Effector memory CD4-positive, alpha-beta T cell (primary cell): ENCODE results near the gene DRC7.

ENCODE experiments used
- DNase-seq, 3 donors: peaks; one replicate each; pipeline ENCODE4 v3.0.0-alpha.2; 2020
- H3K27ac ChIP-seq: 2 replicates; pipeline ENCODE4 v1.7.0; 2013; ENCODE audit warnings: mild to moderate bottlenecking, low read length, moderate library complexity; ENCODE audit not compliant: insufficient read depth, poor library complexity, severe bottlenecking
- H3K27me3 ChIP-seq: replicated peaks from 2 replicates; pipeline ENCODE4 v1.7.0; 2013; ENCODE audit warnings: mild to moderate bottlenecking, low read length; ENCODE audit not compliant: insufficient read depth, control insufficient read depth, poor library complexity, severe bottlenecking
- H3K36me3 ChIP-seq: 2 replicates; pipeline ENCODE4 v1.7.0; 2013; ENCODE audit warnings: mild to moderate bottlenecking, low read length, moderate library complexity; ENCODE audit not compliant: control insufficient read depth, insufficient read depth
- H3K4me1 ChIP-seq: 2 replicates; pipeline ENCODE4 v1.7.0; 2013; ENCODE audit warnings: low read length, mild to moderate bottlenecking; ENCODE audit not compliant: control insufficient read depth, insufficient read depth, poor library complexity, severe bottlenecking
- H3K4me3 ChIP-seq: 2 replicates; pipeline ENCODE4 v1.7.0; 2013; ENCODE audit warnings: low read length, low read depth, mild to moderate bottlenecking; ENCODE audit not compliant: insufficient read depth, poor library complexity, severe bottlenecking
- H3K9me3 ChIP-seq: 2 replicates; pipeline ENCODE4 v1.7.0; 2013; ENCODE audit warnings: mild to moderate bottlenecking, low read length, moderate library complexity; ENCODE audit not compliant: control insufficient read depth

Gene DRC7

GRCh38 chr16:57676553-57677085 is 18.0 kb upstream of the DRC7 start:
- Histone ChIP-seq H3K27ac (no peak overlapping the region), H3K4me1 (no peaks in the 10 kb centered on the region), H3K9me3 (no peaks in the 10 kb centered on the region), H3K36me3 (no peaks in the 10 kb centered on the region), H3K4me3 (no peak overlapping the region), H3K27me3 (no peaks in the 10 kb centered on the region)
- DNase-seq: no peak

- H3K27ac ChIP-seq: no peak overlapping the region
- no peaks in the 10 kb centered on the region for H3K9me3 ChIP-seq
- H3K27me3 ChIP-seq: no peaks in the 10 kb centered on the region
- DNase-seq: no peak
- H3K36me3 ChIP-seq: no peaks in the 10 kb centered on the region
- H3K4me3 ChIP-seq: no peak overlapping the region
- H3K4me1 ChIP-seq: no peaks in the 10 kb centered on the region
Measured at GRCh38 chr16:57677622-57678369, 16.8 kb upstream of the DRC7 start.

- Histone ChIP-seq H3K36me3 (no peaks in the 10 kb centered on the region), H3K4me1 (no peaks in the 10 kb centered on the region), H3K9me3 (no peaks in the 10 kb centered on the region), H3K4me3 (no peak overlapping the region), H3K27me3 (no peaks in the 10 kb centered on the region), H3K27ac (no peak overlapping the region)
- no peak for DNase-seq
Measured at GRCh38 chr16:57679016-57679415, 15.6 kb upstream of the DRC7 start.

GRCh38 chr16:57679767-57680482 is 14.7 kb upstream of the DRC7 start:
- no peaks in the 10 kb centered on the region for H3K9me3 ChIP-seq
- no peaks in the 10 kb centered on the region for H3K4me1 ChIP-seq
- H3K4me3 ChIP-seq: no peak overlapping the region
- DNase-seq: no peak
- H3K36me3 ChIP-seq: no peaks in the 10 kb centered on the region
- H3K27me3 ChIP-seq: no peaks in the 10 kb centered on the region
- no peak overlapping the region for H3K27ac ChIP-seq

- Histone ChIP-seq H3K36me3 (no peaks in the 10 kb centered on the region), H3K27me3 (no peaks in the 10 kb centered on the region), H3K9me3 (no peaks in the 10 kb centered on the region), H3K27ac (no peak overlapping the region), H3K4me3 (no peak overlapping the region), H3K4me1 (no peaks in the 10 kb centered on the region)
- DNase-seq: no peak
Measured at GRCh38 chr16:57680842-57681375, 13.7 kb upstream of the DRC7 start.

- Histone ChIP-seq H3K9me3 (no peaks in the 10 kb centered on the region), H3K4me1 (no peaks in the 10 kb centered on the region), H3K4me3 (no peak overlapping the region), H3K27me3 (no peaks in the 10 kb centered on the region), H3K36me3 (no peaks in the 10 kb centered on the region), H3K27ac (no peak overlapping the region)
- no peak for DNase-seq
Measured at GRCh38 chr16:57681950-57682728, 12.5 kb upstream of the DRC7 start.

GRCh38 chr16:57682809-57683635 is 11.6 kb upstream of the DRC7 start:
- Histone ChIP-seq H3K4me1 (no peaks in the 10 kb centered on the region), H3K9me3 (no peaks in the 10 kb centered on the region), H3K27me3 (no peaks in the 10 kb centered on the region)

GRCh38 chr16:57683636-57684545 is 10.7 kb upstream of the DRC7 start:
- Histone ChIP-seq H3K4me1 (no peaks in the 10 kb centered on the region), H3K9me3 (no peaks in the 10 kb centered on the region), H3K27ac (no peak overlapping the region), H3K27me3 (no peaks in the 10 kb centered on the region), H3K36me3 (no peaks in the 10 kb centered on the region), H3K4me3 (no peak overlapping the region)
- no peak for DNase-seq

More at GRCh38 chr16:57682809-57683635, 11.6 kb upstream of the DRC7 start:
- H3K4me3 ChIP-seq: no peak overlapping the region
- H3K36me3 ChIP-seq: no peaks in the 10 kb centered on the region
- H3K27ac ChIP-seq: no peak overlapping the region
- no peak for DNase-seq
